Upper lobe of right lung (tissue), 1 donor: ENCODE results near the gene ZBTB42. TPM values are rescaled to one million over a fixed set of nuclear protein-coding genes. Genes with fewer than 3 reads are reported as not detected.

Experiments
- ATAC-seq: fragments of 200-7000 bp; cut with Tn5 transposase; one replicate; pipeline ENCODE4 v1.9.1; 2020; ENCODE audit warnings: mild to moderate bottlenecking, moderate library complexity
- DNase-seq: peaks from one replicate; pipeline ENCODE4 v3.0.0-alpha.2; 2020
- H3K27ac ChIP-seq: fragments of 200-600 bp; one replicate; pipeline ENCODE4 v1.8.0; 2022
- H3K27me3 ChIP-seq: fragments of 200-600 bp; one replicate; pipeline ENCODE4 v1.8.0; 2022; ENCODE audit warnings: mild to moderate bottlenecking
- H3K36me3 ChIP-seq: fragments of 200-600 bp; one replicate; pipeline ENCODE4 v1.8.0; 2022
- H3K4me1 ChIP-seq: fragments of 200-600 bp; one replicate; pipeline ENCODE4 v1.8.0; 2022
- H3K4me3 ChIP-seq: fragments of 200-600 bp; one replicate; pipeline ENCODE4 v1.8.0; 2022; ENCODE audit warnings: mild to moderate bottlenecking
- H3K9me3 ChIP-seq: fragments of 200-600 bp; one replicate; pipeline ENCODE4 v1.8.0; 2022
- intact Hi-C: fragments of 100-400 bp; cut with DNase I; formaldehyde crosslinking; loops from one replicate; pipeline ENCODE4 v1.11.0; 2022
- total RNA-seq: library from RNA; stranded (reverse); fragmentation: NEBNext Ultra II Directional; extraction: Animal tissue kit (Norgen Biotek cat#: 25700); gene quantifications from one replicate; pipeline ENCODE4 v1.2.1, GENCODE V29; 2021
- TF ChIP-seq, protein P1 (sequence below): fragments of 200-600 bp; IDR thresholded peaks from one replicate; pipeline ENCODE4 v1.8.0; 2022; ENCODE audit warnings: antibody characterized with exemption
- donor health status: DM: no; HTN: yes; CAD: no; lungs with severe emphysema.

Gene ZBTB42
- total RNA-seq, 1 donor from 2014 or later: 12.3 TPM

DNA sequence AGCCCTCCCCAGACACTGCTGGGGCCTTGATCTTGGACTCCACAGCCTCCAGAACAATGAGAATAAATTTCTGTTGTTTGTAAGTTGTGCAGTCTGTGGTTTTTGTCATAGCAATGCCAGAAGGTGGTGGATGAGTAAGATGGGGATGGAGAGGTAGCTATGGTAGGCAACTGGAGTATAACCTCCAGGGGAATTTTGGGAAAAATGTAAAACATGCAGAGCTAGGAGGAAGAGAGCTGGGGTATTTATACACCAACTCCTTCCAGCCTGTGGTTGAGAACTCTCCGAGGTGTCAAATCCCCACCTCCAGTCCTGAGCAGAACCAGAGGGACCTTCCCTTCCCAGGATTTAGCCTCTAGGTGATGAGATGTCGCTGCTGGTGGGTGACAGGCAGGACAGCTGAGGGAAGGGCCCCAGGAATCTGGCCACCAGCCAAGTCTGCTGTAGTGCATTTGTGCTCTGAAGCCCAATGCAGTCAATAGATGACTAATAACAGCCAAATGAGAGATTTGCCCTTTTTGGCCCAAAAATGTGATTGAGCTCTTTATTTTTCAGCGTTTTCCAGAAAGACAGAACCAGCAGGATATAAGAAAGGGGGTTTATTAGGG lies 45.0 kb downstream of the ZBTB42 start:
- peak; percentile 12 for DNase-seq
- intact Hi-C loops: no loop called here
- Histone ChIP-seq H3K9me3 (no peaks in the 10 kb centered on the region), H3K27ac (no peak overlapping the region), H3K4me1 (peaks cover 13% of the 10 kb centered on the region), H3K4me3 (no peak overlapping the region), H3K36me3 (no peaks in the 10 kb centered on the region), H3K27me3 (peaks cover 41% of the 10 kb centered on the region)
- no peak for ATAC-seq
- TF ChIP-seq, protein P1, sequence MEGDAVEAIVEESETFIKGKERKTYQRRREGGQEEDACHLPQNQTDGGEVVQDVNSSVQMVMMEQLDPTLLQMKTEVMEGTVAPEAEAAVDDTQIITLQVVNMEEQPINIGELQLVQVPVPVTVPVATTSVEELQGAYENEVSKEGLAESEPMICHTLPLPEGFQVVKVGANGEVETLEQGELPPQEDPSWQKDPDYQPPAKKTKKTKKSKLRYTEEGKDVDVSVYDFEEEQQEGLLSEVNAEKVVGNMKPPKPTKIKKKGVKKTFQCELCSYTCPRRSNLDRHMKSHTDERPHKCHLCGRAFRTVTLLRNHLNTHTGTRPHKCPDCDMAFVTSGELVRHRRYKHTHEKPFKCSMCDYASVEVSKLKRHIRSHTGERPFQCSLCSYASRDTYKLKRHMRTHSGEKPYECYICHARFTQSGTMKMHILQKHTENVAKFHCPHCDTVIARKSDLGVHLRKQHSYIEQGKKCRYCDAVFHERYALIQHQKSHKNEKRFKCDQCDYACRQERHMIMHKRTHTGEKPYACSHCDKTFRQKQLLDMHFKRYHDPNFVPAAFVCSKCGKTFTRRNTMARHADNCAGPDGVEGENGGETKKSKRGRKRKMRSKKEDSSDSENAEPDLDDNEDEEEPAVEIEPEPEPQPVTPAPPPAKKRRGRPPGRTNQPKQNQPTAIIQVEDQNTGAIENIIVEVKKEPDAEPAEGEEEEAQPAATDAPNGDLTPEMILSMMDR: no peak

DNA sequence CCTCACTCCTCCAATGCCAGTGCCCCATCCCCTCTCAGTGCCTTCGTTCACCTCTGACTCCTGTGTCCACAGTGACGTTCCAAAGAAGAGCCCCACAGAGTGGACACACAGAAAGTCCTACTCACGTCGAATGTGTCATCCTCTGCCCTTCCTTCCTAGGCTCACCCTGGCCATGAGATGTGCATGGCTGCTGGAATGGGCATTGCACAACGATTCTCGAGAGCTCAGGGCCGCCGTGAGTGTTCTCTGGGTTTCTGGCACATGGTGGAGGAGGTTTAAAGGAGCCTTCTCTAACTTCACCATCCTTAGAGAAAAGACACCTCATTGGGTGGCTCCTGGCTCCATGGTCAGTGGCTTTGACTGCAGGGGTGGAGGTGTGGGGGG lies 51.4 kb downstream of the ZBTB42 start:
- H3K4me3 ChIP-seq: no peak overlapping the region
- DNase-seq (peak; percentile 58), ATAC-seq (peak; percentile 35)
- no peaks in the 10 kb centered on the region for H3K4me1 ChIP-seq
- intact Hi-C loops: no loop called here
- H3K36me3 ChIP-seq: no peaks in the 10 kb centered on the region
- TF ChIP-seq, protein P1: no peak
- no peaks in the 10 kb centered on the region for H3K9me3 ChIP-seq
- H3K27me3 ChIP-seq: no peaks in the 10 kb centered on the region
- H3K27ac ChIP-seq: no peak overlapping the region

Other genes starting within 250 kb of the ZBTB42 start
- gene C14orf180, start 221.3 kb upstream of the ZBTB42 start, total RNA-seq: 0.14 TPM
- not detected for gene TMEM179, start 196.3 kb upstream of the ZBTB42 start, total RNA-seq
- 117 TPM for gene INF2, start 111.5 kb upstream of the ZBTB42 start, total RNA-seq
- gene ADSS1, start 76.9 kb upstream of the ZBTB42 start, total RNA-seq: 5.5 TPM
- gene SIVA1, start 48.0 kb upstream of the ZBTB42 start, total RNA-seq: 66.1 TPM
- 174 TPM for gene AKT1, start 5.4 kb upstream of the ZBTB42 start, total RNA-seq
- gene CEP170B, start 64.2 kb downstream of the ZBTB42 start, total RNA-seq: 30.3 TPM
- gene PLD4, start 123.8 kb downstream of the ZBTB42 start, total RNA-seq: 3.1 TPM
- gene AHNAK2, start 177.3 kb downstream of the ZBTB42 start, total RNA-seq: 13.7 TPM
- gene CLBA1, start 184.7 kb downstream of the ZBTB42 start, total RNA-seq: 6.9 TPM
- 4.1 TPM for gene CDCA4, start 220.0 kb downstream of the ZBTB42 start, total RNA-seq